Neural progenitor cell (in vitro differentiated cells): Measurements from ENCODE around the gene EMILIN3.

Experiments used
- EZH2 ChIP-seq: fragments of 200-600 bp; sonication (generic); IDR thresholded peaks from 2 replicates; pipeline ENCODE4 v1.6.1; 2017; ENCODE audit warnings: antibody characterized with exemption, mild to moderate bottlenecking, moderate library complexity
- EZH2phosphoT487 ChIP-seq: fragments of 200-600 bp; sonication (generic); IDR thresholded peaks from 2 replicates; pipeline ENCODE4 v1.6.1; 2017; ENCODE audit warnings: antibody characterized with exemption
- TF ChIP-seq, protein P1 (sequence below): fragments of 200-600 bp; sonication (generic); IDR thresholded peaks from 2 replicates; pipeline ENCODE4 v1.5.1; 2017; ENCODE audit warnings: antibody characterized with exemption, mild to moderate bottlenecking

- TF ChIP-seq, protein P1, sequence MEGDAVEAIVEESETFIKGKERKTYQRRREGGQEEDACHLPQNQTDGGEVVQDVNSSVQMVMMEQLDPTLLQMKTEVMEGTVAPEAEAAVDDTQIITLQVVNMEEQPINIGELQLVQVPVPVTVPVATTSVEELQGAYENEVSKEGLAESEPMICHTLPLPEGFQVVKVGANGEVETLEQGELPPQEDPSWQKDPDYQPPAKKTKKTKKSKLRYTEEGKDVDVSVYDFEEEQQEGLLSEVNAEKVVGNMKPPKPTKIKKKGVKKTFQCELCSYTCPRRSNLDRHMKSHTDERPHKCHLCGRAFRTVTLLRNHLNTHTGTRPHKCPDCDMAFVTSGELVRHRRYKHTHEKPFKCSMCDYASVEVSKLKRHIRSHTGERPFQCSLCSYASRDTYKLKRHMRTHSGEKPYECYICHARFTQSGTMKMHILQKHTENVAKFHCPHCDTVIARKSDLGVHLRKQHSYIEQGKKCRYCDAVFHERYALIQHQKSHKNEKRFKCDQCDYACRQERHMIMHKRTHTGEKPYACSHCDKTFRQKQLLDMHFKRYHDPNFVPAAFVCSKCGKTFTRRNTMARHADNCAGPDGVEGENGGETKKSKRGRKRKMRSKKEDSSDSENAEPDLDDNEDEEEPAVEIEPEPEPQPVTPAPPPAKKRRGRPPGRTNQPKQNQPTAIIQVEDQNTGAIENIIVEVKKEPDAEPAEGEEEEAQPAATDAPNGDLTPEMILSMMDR, result no peak
- no peak for TF ChIP-seq EZH2phosphoT487
- TF ChIP-seq EZH2, result no peak
Measured at GRCh38 chr20:41344477-41344876, 22.1 kb downstream of the EMILIN3 start.
